HG03565 (cell line): ENCODE data around the gene MOV10L1.
A peak's percentile ranks its signal among the peaks of the same experiment; 100 is the strongest.
"Not testable (repeated sequence)": the region's sequence is repeated elsewhere in the genome, so short reads cannot be mapped to it uniquely, and the experiment has no call there.

Experiments
- ATAC-seq: cut with Tn5 transposase; IDR thresholded peaks from one replicate; pipeline ENCODE4 v1.9.1; 2021; ENCODE audit warnings: mild to moderate bottlenecking, moderate library complexity; ENCODE audit not compliant: unreplicated experiment

The MOV10L1 gene

GRCh38 chr22:50199829-50200460, 110.1 kb downstream of the MOV10L1 start:
- ATAC-seq, result no peak

DNA sequence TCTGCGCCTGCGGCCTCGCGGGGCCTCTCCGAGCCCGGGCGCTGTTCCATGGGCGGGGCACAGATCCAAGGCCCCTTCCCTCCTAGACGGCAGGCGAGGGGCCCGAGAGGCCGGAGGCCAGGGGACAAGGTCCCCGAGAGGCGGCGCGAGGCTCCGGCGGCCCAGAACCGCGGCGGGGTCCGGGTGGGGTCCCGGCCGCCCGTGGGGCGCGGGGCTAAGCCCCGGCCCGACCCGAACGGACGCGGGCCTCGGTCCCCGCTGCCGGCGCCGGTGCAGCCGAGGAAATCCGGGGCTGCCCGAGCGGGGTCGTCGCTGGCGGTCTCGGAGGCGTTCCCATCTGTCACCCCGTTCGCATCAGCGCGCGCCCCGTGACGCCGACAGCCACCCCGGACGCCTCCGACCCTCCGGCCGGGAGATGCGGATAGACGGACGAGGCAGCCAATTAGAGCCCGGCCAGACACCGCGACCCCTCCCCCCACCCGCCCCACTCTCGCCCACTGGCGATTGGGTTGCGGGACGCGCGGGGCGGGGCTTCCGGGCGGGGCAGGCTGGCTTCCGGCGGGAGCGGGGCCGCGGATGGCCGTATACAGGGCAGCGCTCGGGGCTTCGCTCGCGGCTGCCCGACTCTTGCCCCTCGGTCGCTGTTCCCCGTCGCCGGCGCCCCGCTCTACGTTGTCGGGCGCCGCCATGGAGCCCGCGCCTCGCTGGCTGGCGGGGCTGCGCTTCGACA, 110.8 kb downstream of the MOV10L1 start, which contains the start of gene SELENOO:
TSS of gene SELENOO (plus strand) at position 551 of the 730 bp plus-strand sequence. CDS start at position 577, 26 bp downstream.
- peak; percentile 35 for ATAC-seq

- peak; percentile 21 for ATAC-seq
Observed at GRCh38 chr22:50201191-50202129, 111.7 kb downstream of the MOV10L1 start.

DNA sequence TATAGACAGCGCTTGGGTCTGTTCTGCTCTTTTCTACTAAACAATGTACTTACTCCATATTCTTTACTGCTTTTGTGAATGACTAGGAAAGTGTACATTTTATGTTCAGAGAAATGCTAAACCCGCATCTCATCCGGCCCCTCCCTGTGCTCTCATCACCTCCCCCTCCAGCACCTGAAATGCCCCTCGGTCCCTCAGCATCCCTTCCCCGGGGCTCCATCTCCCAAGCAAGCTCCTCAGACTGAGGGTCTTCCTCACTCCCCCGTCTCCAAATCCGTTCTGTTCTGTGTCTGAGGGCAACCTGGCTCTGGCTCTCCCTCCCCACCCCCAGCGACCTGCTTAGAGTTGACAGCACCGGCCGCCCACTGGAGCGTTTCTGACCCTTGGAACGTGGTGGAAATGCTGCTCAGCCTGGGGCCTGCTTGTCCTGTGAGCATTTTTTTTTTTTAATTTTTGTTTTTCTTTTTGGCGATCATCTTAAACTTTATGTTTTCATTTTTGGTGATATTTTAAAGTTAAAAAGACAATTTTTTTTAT, 112.4 kb downstream of the MOV10L1 start:
- ATAC-seq, result no peak

GRCh38 chr22:50203288-50203687, 113.5 kb downstream of the MOV10L1 start:
- no peak for ATAC-seq

DNA sequence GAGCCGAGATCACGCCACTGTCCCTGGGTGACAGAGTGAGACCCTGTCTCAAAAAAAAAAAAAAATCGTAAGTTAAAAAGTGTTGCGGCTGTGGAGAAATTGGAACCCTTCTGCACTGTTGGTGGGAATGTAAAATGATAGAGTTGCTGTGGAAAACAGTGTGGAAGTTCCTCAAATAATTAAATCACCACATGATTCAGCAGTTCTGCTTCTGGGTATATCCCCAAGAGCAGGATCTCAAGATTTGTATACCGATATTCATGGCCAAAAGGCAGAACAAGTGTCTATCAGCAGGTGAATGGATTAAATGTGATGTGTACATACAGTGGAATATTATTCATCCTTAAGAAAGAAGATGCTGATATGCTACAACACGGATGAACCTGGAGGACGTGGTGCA, 114.8 kb downstream of the MOV10L1 start:
- ATAC-seq, result no peak

- not testable (repeated sequence) for ATAC-seq
Observed at GRCh38 chr22:50204998-50205397, 115.2 kb downstream of the MOV10L1 start.

DNA sequence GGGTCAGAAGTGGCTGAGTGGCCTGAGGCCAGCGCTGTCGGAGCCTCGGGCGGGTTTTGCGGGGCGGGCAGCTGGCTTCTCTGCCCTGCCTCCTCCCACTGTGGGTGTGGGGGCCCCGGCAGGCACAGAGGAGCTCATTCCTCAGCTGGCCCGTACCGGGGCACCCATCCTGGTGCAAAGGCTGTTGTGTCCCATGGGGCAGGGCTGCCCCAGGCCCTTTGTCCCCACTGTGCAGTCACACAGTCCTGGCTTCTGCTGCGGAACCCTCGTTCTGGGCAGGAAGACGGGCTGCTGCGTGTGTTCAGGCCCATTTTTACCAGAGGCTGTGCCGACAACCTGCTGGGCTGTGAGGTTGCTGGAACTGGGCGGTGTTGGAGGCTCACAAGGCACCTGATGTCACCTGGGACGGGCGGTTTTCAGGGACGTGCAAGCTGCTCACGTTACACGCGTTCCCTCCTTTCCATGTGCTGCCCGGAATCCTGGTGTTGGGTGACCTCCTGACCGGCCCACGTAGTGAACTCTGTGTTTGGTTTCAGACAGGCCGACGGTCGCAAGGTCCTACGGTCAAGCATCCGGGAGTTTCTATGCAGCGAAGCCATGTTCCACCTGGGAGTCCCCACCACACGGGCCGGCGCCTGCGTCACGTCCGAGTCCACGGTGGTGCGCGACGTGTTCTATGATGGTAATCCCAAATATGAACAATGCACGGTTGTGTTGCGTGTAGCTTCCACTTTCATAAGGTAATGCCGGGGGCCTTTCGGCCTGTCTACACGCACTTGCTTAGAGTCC, 116.2 kb downstream of the MOV10L1 start:
- no peak for ATAC-seq

DNA sequence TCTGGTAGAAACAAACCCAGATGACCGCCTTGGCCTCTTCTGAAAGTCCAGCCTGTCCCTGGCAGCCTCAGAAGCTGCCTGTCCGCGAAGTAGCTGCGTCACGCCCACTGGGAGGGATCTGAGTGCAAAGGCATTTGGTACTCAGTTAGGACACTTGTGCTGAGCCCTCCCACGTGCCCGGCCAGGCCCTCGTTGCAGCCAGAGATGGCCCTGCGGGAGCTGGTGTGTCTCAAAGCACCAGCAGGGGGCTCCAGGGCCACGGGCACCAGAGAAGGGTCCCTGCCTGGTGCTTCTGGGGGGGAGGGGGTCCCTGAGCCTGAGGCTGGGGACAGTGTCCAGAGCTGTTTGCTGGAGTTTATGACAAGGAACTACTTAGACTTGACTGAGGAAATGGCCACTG, 116.8 kb downstream of the MOV10L1 start:
- no peak for ATAC-seq

- no peak for ATAC-seq
Observed at GRCh38 chr22:50207383-50208140, 117.8 kb downstream of the MOV10L1 start.

DNA sequence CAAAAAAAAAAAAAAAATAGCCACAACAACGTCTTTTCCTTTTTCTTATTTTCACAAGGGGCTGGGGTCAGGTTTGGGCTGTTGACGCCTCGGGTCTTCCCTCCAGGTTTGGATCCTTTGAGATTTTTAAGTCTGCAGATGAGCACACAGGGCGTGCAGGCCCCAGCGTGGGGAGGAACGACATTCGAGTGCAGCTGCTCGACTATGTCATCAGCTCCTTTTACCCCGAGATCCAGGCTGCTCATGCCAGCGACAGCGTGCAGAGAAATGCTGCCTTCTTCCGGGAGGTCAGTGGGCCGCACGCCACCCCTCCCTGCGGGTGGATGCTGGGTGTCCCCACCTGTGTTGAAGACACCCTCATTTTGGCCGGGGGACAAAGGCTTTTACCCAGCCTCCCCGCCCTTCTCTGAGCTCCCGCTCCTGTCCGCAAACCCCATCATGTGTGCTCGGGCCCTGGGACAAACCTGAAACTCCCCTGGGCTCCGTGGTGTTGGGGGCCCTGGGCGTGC, 118.7 kb downstream of the MOV10L1 start:
- ATAC-seq, result no peak

DNA sequence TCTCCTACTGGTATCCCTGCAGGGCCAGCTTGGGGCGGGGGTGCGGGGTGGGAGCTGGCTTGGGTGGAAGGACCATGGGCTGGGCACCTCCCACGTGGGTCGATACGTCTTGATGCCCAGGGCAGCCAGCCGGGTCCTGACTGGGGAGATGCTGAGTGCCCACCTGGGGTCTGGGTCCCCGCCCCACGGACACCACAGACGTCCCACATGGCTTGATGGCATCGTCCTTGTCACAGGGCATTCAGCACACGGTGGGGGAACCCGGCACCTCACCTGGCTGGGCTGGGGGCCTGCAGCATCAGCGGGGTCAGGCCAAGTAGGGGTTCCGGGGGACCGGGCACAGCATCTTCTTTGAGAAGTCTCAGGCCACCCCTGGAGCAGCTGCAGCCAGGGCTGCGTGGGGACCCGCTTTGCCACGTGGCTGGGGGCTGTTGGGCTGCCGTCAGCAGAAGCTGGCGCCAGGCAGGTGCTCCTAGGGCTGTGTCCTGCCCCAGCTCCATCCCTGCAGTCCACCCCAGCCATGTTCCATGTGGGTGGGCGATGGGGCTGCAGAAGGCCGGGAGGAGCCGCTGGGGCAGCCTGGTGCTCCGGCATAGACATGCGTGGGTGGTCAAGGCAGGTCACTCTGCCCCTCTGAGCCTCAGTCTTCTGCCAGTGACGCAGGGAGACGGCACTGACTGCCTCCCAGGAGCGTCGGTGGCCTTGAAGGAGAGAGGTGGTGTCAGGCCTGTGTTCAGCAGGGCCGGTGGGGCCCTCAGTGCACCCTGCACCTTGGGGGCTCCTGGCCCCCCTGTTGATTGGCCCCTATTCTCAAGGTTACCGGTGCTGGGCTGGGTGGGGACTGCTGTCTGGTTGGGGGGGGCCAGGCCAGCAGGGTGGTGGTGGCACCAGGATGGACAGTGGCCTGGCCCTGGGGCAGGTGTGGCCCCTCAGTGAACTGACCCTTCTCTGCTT, 119.4 kb downstream of the MOV10L1 start:
- no peak for ATAC-seq

- ATAC-seq, result no peak
Observed at GRCh38 chr22:50209893-50210292, 120.1 kb downstream of the MOV10L1 start.

DNA sequence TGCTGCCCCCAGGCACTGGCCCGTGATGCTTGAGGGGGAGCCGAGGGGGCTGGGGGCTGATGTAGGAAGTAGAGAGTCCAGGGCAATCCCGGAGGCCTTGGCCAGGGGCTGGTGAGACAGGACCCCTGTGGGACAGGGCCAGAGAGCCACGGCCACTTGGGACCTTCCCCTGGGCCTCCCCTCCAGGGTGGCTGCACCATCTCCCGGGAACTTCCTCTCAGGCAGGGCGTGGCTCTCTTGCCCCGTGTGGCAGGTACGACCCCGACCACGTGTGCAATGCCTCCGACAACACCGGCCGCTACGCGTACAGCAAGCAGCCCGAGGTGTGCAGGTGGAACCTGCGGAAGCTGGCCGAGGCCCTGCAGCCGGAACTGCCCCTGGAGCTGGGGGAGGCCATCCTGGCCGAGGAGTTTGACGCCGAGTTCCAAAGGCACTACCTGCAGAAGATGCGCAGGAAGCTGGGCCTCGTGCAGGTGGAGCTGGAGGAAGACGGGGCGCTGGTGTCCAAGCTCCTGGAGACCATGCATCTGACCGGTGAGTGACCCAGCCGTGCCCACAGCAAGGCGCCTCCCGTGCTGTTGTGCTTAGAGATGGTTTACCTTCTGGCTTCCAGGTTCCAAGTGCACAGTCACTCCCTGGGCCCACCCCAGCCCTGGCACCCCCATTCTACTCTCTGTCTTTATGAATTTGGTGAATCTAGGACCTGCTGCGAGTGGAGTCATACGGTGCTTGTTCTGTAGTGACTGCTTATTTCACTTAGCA, 120.8 kb downstream of the MOV10L1 start:
- no peak for ATAC-seq

DNA sequence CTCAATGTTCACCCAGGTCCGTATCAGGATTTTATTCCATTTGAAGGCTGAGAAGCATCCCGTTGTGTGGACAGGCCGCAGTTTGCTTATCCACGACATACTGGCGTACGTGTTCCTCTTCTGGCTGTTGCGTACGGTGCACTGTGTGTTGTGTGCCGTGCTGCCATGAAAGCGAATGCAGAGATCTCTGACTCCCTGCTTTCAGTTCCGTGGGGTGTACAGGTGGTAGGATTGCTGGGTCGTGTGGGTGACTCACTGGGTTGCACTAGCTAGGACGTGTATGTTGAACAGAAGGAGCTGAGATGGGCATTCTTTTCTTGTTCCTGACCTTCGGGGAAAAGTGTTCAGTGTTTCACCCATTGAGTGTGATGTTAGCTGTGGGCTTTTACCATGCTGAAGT, 121.3 kb downstream of the MOV10L1 start:
- ATAC-seq, result no peak
